Measurements from ENCODE around the gene KANSL3. TPM values are rescaled to one million over a fixed set of nuclear protein-coding genes. Genes with fewer than 3 reads are reported as not detected.
"Not testable (repeated sequence)": the region's sequence is repeated elsewhere in the genome, so short reads cannot be mapped to it uniquely, and the experiment has no call there.

The KANSL3 gene
- total and polyA plus RNA-seq, 2 donors (not counting 3 experiments of a cell fraction or from before 2014, with no cell fraction given), result 27.7 to 36.9 TPM

DNA sequence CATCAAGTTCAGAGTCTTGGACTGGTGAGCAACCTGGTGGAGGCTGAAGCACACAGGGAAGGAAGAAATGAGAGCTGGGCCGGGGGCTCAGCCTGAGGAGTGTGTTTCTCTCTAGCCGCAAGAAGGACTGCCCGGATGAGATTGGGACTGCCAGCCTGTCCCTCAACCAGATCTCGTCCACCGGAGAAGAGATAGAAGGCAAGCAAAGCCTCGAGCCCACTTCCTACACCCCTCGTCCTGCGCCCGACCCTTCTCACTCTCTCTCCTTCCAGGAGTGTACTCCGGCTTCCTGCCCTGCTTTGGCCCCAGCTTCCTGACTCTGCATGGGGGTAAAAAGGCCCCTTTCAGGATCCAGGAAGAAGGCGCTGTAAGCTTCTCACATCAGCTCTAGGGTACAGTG lies 30.7 kb upstream of the KANSL3 start:
- no peak overlapping the region for H3K4me2 ChIP-seq (ENCODE audit: insufficient read depth, low read length)
- no peaks in the 10 kb centered on the region for H4K20me1 ChIP-seq (replicated peaks; ENCODE audit: control insufficient read depth, extremely low read depth, insufficient read depth, low read length)
- no peak overlapping the region for H3K4me3 ChIP-seq (replicated peaks in 1 of 3; ENCODE audit: insufficient read depth in 1 of 3, low read depth in 1 of 3, low read length in 3 of 3)
- CTCF ChIA-PET, result no interaction called here
- intact Hi-C loops (cut with micrococcal nuclease), result no loop called here
- POLR2A ChIA-PET, result no interaction called here
- no peaks in the 10 kb centered on the region for H3K79me2 ChIP-seq (ENCODE audit: control insufficient read depth, insufficient read depth, low read length)
- no peak overlapping the region for H3K9ac ChIP-seq (replicated peaks; ENCODE audit: extremely low read depth, insufficient read depth, low read length)
- BruUV-seq (replicated peaks), result no TSS peak
- H3K9me3 ChIP-seq (replicated peaks; ENCODE audit: control insufficient read depth, insufficient read depth, low read length), result no peaks in the 10 kb centered on the region
- TF ChIP-seq, protein P1, sequence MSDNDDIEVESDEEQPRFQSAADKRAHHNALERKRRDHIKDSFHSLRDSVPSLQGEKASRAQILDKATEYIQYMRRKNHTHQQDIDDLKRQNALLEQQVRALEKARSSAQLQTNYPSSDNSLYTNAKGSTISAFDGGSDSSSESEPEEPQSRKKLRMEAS (IDR thresholded peaks at IDR 0.05; ENCODE audit: insufficient read depth, insufficient read length), result no peak
- no peak for TF ChIP-seq EZH2 (IDR thresholded peaks at IDR 0.05; ENCODE audit: borderline replicate concordance, low read depth, low read length, severe bottlenecking)
- no peak for TF ChIP-seq GATA2 (IDR thresholded peaks at IDR 0.05; ENCODE audit: insufficient read depth, insufficient read length, low read depth, low read length)
- TF ChIP-seq, protein P2, sequence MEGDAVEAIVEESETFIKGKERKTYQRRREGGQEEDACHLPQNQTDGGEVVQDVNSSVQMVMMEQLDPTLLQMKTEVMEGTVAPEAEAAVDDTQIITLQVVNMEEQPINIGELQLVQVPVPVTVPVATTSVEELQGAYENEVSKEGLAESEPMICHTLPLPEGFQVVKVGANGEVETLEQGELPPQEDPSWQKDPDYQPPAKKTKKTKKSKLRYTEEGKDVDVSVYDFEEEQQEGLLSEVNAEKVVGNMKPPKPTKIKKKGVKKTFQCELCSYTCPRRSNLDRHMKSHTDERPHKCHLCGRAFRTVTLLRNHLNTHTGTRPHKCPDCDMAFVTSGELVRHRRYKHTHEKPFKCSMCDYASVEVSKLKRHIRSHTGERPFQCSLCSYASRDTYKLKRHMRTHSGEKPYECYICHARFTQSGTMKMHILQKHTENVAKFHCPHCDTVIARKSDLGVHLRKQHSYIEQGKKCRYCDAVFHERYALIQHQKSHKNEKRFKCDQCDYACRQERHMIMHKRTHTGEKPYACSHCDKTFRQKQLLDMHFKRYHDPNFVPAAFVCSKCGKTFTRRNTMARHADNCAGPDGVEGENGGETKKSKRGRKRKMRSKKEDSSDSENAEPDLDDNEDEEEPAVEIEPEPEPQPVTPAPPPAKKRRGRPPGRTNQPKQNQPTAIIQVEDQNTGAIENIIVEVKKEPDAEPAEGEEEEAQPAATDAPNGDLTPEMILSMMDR (IDR thresholded peaks at IDR 0.05; ENCODE audit: extremely low read depth in 1 of 2, insufficient read depth in 1 of 2, low read depth in 1 of 2, low read length in 2 of 2), result no peak
- TF ChIP-seq JUN (IDR thresholded peaks at IDR 0.05; ENCODE audit: borderline replicate concordance, insufficient read depth, insufficient read length, low read depth), result no peak
- TF ChIP-seq POLR2A (IDR thresholded peaks at IDR 0.05; ENCODE audit: low read depth, low read length), result no peak
- TF ChIP-seq POLR2AphosphoS5 (IDR thresholded peaks at IDR 0.05; ENCODE audit: insufficient read depth, low read depth, low read length), result no peak
- no peak for TF ChIP-seq MYC (IDR thresholded peaks at IDR 0.05; ENCODE audit: low read depth, low read length)
- no peak for TF ChIP-seq FOS (IDR thresholded peaks at IDR 0.05; ENCODE audit: borderline replicate concordance, insufficient read depth, low read length)
- dilution Hi-C loops (cut with MboI; ENCODE audit: extremely low pct_ligation_motif_present, low sequenced_read_pairs), result no loop called here
- H2AFZ ChIP-seq (ENCODE audit: low read depth, low read length), result no peak overlapping the region
- H3K4me1 ChIP-seq (ENCODE audit: control insufficient read depth, extremely low read depth, insufficient read depth, low read length), result peaks cover 7% of the 10 kb centered on the region
- H3K36me3 ChIP-seq (ENCODE audit: control insufficient read depth in 2 of 2, extremely low read depth in 1 of 2, insufficient read depth in 2 of 2, low read length in 2 of 2), result no peaks in the 10 kb centered on the region
- FAIRE-seq, result no peak
- no peaks in the 10 kb centered on the region for H3K27me3 ChIP-seq (ENCODE audit: control insufficient read depth in 2 of 2, insufficient read depth in 2 of 2, low read length in 2 of 2)
- H3K27ac ChIP-seq (ENCODE audit: insufficient read depth, low read depth, low read length), result no peak overlapping the region
- no peak for DNase-seq (ENCODE audit: low read depth, low spot score)
- no peaks in the 10 kb centered on the region for H3K9me1 ChIP-seq (replicated peaks; ENCODE audit: control insufficient read depth, extremely low read depth, insufficient read depth, low read length)

DNA sequence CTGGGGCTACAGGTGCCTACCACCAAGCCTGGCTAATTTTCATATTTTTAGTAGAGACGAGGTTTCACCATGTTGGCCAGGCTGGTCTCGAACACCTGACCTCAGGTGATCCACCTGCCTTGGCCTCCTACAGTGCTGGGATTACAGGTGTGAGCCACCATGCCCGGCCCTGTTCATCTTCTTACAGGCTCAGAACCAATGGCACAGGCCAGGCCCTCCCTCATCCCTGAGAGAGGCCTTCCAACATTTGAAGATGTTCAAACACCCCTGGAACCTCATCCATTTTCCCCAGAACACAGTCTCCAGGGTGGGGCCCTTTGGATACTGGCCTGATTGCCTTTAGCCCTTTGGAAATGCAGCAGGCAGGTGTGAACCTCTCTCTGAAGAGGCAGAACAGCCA lies 27.6 kb upstream of the KANSL3 start:
- not testable (repeated sequence) for H2AFZ ChIP-seq (ENCODE audit: low read depth, low read length)

More for the DNA sequence above, 27.6 kb upstream of the KANSL3 start:
- H4K20me1 ChIP-seq (replicated peaks; ENCODE audit: control insufficient read depth, extremely low read depth, insufficient read depth, low read length); H3K4me3 ChIP-seq (replicated peaks in 1 of 3; ENCODE audit: insufficient read depth in 1 of 3, low read depth in 1 of 3, low read length in 3 of 3); H3K9ac ChIP-seq (replicated peaks; ENCODE audit: extremely low read depth, insufficient read depth, low read length); H3K9me3 ChIP-seq (replicated peaks; ENCODE audit: control insufficient read depth, insufficient read depth, low read length); DNase-seq (ENCODE audit: low read depth, low spot score); H3K27me3 ChIP-seq (ENCODE audit: control insufficient read depth in 2 of 2, insufficient read depth in 2 of 2, low read length in 2 of 2); H3K9me1 ChIP-seq (replicated peaks; ENCODE audit: control insufficient read depth, extremely low read depth, insufficient read depth, low read length); dilution Hi-C loops (cut with MboI; ENCODE audit: extremely low pct_ligation_motif_present, low sequenced_read_pairs); BruUV-seq (replicated peaks); H3K79me2 ChIP-seq (ENCODE audit: control insufficient read depth, insufficient read depth, low read length); H3K36me3 ChIP-seq (ENCODE audit: control insufficient read depth in 2 of 2, extremely low read depth in 1 of 2, insufficient read depth in 2 of 2, low read length in 2 of 2); H3K27ac ChIP-seq (ENCODE audit: insufficient read depth, low read depth, low read length); H3K4me1 ChIP-seq (ENCODE audit: control insufficient read depth, extremely low read depth, insufficient read depth, low read length); FAIRE-seq; H3K4me2 ChIP-seq (ENCODE audit: insufficient read depth, low read length); intact Hi-C loops (cut with micrococcal nuclease): not testable (repeated sequence)
- CTCF ChIA-PET, result interaction anchor here (1.2 kb wide), 1 partner anchor 14 kb away, joined by 3 read pairs; no protein-coding TSS in a partner anchor
- POLR2A ChIA-PET, result interaction anchor here (0.6 to 1.5 kb wide), 2 partner anchors 18 to 28 kb away, joined by 3 to 5 read pairs; partner anchors contain the start of gene KANSL3

Data from endothelial cell of umbilical vein (primary cell).